ENCODE measurements around the gene KCNMB1.

The KCNMB1 gene

DNA sequence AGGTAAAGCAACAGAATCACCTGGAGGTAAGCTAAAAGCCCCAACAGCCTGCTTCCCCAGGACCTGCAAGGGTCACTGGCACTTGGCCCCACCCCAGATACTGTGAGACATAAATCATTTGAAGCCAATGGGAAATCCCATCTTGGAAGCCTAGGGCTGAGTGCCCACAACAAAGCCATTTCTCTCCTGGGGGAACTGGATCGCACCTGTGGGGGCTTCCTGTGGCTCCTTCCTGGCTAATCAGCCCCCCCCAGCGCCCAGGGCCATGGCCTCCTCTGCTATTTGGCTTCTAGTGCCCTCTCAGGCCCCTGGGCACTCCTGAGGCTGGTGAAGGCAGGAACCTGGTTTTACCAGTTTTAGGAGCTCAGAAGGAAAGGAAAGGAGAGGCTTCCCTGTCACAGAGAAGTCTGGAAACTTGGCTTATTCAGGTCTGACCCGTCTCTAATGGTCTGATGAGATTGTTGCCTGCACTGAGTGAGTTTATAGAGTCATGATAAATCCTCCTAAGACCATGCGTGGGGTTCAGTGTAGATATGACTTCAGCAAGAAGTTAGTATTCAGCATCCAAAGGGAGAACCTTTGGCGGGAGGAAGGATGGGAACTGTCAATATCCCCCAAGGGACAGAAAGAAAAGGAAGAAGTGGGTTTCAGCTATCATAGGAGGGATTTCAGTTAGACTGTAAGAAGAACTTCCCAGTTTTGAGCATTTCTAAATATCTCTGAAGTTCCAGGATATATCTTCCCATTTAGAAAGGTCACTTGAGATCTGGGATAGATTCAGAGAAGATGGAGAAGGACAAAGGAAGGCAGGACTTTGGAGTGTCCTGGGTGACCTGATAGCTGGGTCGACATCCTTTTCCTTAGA, 1.2 kb downstream of the KCNMB1 start:
- no peak for DNase-seq (ENCODE audit: extremely low read depth, insufficient read length)
- Histone ChIP-seq H3K4me3 (replicated peaks; ENCODE audit: low read depth, low read length) (no peak overlapping the region), H3K27me3 (replicated peaks; ENCODE audit: control insufficient read depth, insufficient read depth, low read length) (no peaks in the 10 kb centered on the region; the same call in 1 of the 2 replicates), H3K36me3 (ENCODE audit: control insufficient read depth, insufficient read depth, low read length) (no peaks in the 10 kb centered on the region)
- TF ChIP-seq, protein P1, sequence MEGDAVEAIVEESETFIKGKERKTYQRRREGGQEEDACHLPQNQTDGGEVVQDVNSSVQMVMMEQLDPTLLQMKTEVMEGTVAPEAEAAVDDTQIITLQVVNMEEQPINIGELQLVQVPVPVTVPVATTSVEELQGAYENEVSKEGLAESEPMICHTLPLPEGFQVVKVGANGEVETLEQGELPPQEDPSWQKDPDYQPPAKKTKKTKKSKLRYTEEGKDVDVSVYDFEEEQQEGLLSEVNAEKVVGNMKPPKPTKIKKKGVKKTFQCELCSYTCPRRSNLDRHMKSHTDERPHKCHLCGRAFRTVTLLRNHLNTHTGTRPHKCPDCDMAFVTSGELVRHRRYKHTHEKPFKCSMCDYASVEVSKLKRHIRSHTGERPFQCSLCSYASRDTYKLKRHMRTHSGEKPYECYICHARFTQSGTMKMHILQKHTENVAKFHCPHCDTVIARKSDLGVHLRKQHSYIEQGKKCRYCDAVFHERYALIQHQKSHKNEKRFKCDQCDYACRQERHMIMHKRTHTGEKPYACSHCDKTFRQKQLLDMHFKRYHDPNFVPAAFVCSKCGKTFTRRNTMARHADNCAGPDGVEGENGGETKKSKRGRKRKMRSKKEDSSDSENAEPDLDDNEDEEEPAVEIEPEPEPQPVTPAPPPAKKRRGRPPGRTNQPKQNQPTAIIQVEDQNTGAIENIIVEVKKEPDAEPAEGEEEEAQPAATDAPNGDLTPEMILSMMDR (IDR thresholded peaks at IDR 0.05; ENCODE audit: insufficient read depth, low read length, poor library complexity, severe bottlenecking), result no peak

DNA sequence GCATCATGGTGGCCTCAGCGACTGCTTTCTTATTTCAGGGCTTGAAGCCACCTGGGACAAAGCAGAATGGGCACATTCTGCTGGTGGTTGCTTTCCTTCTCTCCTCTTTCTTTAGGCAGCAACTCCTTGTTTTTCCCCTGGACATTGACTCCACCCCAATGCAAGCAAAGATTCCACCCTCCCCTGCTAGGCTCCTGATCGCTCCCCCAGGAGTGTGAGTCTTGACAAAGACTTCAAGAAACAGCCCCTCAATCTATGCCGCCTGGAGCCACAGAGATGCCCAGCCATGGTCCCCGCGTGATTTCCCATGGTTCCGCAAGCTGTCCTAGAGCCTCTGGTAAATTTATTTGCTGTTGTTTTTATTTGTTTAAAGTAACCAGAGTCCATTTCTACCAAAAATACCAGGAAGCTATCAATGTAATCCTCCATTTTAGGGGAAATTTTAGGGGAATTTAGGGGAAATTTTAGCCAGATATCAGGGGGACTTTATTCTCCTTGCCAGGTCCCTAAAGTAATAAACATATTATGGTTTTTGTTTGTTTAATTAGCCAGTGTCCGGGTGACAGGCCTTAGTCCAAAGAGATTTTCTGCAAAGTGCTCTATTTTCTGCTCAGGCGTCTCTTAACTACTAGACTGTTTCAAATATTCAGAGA, 2.3 kb downstream of the KCNMB1 start:
- Histone ChIP-seq H3K36me3 (ENCODE audit: control insufficient read depth, insufficient read depth, low read length) (no peaks in the 10 kb centered on the region), H3K4me3 (replicated peaks; ENCODE audit: low read depth, low read length) (no peak overlapping the region), H3K27me3 (replicated peaks; ENCODE audit: control insufficient read depth, insufficient read depth, low read length) (no peaks in the 10 kb centered on the region; the same call in 1 of the 2 replicates)
- DNase-seq (ENCODE audit: extremely low read depth, insufficient read length), result no peak
- TF ChIP-seq, protein P1 (IDR thresholded peaks at IDR 0.05; ENCODE audit: insufficient read depth, low read length, poor library complexity, severe bottlenecking), result no peak

DNA sequence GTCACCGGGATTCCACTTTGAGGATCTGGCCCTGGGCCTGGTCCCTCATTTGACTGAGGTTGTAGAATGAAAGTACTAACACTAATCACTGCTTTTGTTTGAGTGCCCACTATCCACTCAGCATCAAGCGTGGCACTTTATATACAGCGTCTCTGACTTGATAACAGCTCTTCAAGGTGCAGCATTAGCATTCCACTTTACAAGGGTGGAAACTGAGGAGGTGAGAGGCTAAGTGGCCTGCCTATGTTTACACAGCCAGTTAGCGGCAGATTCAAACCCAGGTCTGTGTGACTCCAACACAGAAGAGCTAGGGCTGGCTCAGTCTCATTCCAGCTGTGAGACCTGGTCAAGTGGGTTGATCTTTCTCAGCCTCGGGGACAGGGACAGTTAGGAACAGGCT, 5.9 kb downstream of the KCNMB1 start:
- H3K36me3 ChIP-seq (ENCODE audit: control insufficient read depth, insufficient read depth, low read length), result no peaks in the 10 kb centered on the region
- H3K27me3 ChIP-seq (replicated peaks; ENCODE audit: control insufficient read depth, insufficient read depth, low read length), result no peaks in the 10 kb centered on the region
- no peak for DNase-seq (ENCODE audit: extremely low read depth, insufficient read length)
- H3K4me3 ChIP-seq (replicated peaks; ENCODE audit: low read depth, low read length), result no peak overlapping the region
- TF ChIP-seq, protein P1 (IDR thresholded peaks at IDR 0.05; ENCODE audit: insufficient read depth, low read length, poor library complexity, severe bottlenecking), result no peak

DNA sequence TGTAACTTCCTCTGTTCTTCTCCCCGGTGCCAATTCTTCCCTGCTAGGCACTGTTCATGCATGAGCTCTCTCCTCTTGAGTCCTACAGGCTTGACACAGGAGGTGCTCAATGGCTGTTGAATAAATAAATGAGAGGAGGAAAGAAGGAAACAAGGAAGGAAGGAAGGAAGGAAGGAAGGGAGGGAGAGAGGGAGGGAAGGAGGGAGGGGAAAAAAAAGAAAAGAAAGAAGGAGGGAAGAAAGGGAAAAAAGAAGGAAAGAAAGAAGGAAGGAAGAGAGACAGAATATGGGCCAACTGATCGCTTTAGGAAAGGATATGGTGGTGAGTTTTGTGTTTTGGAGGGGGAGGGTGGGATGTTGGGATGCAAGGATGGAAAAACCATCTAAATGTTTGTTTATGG, 6.4 kb downstream of the KCNMB1 start:
- no peak for DNase-seq (ENCODE audit: extremely low read depth, insufficient read length)
- H3K36me3 ChIP-seq (ENCODE audit: control insufficient read depth, insufficient read depth, low read length), result no peaks in the 10 kb centered on the region
- TF ChIP-seq, protein P1 (IDR thresholded peaks at IDR 0.05; ENCODE audit: insufficient read depth, low read length, poor library complexity, severe bottlenecking), result no peak
- no peak overlapping the region for H3K4me3 ChIP-seq (replicated peaks; ENCODE audit: low read depth, low read length)
- no peaks in the 10 kb centered on the region for H3K27me3 ChIP-seq (replicated peaks; ENCODE audit: control insufficient read depth, insufficient read depth, low read length)

DNA sequence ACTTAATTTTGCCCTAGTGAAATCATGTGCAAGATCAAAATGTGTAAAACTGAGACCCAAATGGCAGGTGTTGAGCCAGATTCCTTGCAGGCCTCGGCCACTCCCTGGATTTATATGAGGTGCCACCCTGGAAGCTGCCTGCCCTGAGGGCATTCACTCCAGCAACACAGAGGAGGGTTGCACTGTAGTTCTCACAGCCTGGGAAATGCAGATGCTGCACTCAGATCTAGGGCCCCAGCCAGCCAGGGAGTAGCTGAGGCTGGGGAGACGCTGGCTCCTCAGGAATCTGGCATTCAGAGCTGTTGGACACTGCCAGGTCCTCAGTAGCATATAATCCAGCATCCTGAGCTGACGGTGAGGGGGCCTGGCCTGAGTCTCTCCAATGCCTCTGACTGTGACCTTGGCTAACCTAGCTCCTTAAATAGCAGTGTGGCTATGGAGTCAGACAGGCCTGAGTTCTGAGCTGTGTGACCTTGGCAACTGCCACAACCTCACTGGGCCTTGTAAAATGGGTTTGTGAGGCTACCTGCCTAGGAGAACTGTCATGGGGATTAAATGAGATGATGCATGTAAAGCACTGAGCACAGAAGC, 8.7 kb downstream of the KCNMB1 start:
- Histone ChIP-seq H3K27me3 (replicated peaks; ENCODE audit: control insufficient read depth, insufficient read depth, low read length) (no peaks in the 10 kb centered on the region), H3K4me3 (replicated peaks; ENCODE audit: low read depth, low read length) (no peak overlapping the region), H3K36me3 (ENCODE audit: control insufficient read depth, insufficient read depth, low read length) (no peaks in the 10 kb centered on the region)
- TF ChIP-seq, protein P1 (IDR thresholded peaks at IDR 0.05; ENCODE audit: insufficient read depth, low read length, poor library complexity, severe bottlenecking), result no peak
- DNase-seq (ENCODE audit: extremely low read depth, insufficient read length), result no peak

Data from GM06990 (cell line).